Measurements from ENCODE around the gene NHSL2.

NHSL2 gene

GRCh38 chrX:72016881-72017783 is 106.5 kb downstream of the NHSL2 start:
- no peak for DNase-seq (ENCODE audit: low read depth in 1 of 2, low spot score in 1 of 2)

DNA sequence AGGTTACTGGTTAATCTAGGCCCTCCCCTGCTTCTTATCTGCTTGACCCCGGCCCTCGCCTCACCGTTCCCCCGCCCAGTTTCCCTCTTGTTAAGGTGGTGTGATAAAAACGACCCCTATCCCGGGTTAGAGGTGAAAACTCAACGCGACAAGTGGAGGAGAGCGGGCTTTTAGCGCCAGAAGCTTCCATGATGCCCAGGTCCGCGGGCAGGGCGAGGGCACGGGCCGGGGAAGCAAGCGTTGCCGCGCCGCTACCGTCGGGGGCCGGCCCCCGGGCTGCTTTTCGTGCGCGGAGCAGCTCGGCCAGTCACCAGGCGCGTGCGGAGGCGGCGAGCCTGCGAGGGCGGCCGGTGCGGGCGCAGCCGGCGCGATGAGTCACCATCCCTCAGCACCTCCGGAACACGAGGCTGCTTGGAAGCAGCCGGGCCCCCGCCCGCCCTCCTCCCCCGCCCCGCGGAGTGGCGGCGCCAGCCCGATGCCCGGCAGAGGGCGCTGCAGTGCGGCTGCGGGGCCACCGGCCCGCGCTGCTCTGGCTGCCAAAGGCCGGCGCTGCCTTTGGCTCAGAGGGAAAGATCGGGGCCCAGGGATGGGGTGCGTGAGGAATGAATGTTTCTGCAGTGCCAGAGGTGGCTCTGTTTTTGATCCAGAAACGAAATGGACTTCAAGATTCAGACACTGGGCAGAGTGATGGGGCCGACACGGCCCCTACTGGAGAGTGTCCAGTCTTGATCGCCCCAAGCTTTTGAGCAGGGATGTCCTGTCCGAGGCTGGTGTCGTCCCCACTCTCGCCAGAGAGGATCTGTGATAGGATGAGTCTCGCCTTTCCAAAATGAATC is 107.8 kb downstream of the NHSL2 start:
- peak; percentile 61 to 74 for DNase-seq (ENCODE audit: low read depth in 1 of 2, low spot score in 1 of 2)

- no peak for DNase-seq (ENCODE audit: low read depth in 1 of 2, low spot score in 1 of 2)
Observed at GRCh38 chrX:72019487-72019886, 108.8 kb downstream of the NHSL2 start.

DNA sequence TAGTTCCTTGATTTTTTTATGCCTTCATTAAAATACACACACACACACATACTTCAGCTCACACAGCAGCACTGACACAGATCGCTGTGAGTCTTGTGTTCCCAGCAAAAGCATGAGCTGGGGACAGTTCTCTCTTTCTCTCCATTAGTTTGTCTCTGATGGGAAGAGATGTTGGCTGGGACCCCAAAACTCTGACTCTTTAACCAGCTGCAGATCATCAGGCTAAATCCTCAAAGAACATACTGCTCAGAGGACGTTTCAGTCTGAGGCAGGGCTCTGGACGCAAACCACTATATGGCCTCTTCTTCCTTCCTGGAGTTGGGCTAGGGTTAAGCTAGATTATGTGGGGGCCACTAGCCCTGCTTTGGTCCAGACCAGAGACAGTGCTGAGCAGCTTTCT is 109.6 kb downstream of the NHSL2 start:
- no peak for DNase-seq (ENCODE audit: low read depth in 1 of 2, low spot score in 1 of 2)

GRCh38 chrX:72020788-72021187 is 110.1 kb downstream of the NHSL2 start:
- no peak for DNase-seq (ENCODE audit: low read depth in 1 of 2, low spot score in 1 of 2)

GRCh38 chrX:72021975-72022374 is 111.3 kb downstream of the NHSL2 start:
- DNase-seq (ENCODE audit: low read depth in 1 of 2, low spot score in 1 of 2): no peak

DNA sequence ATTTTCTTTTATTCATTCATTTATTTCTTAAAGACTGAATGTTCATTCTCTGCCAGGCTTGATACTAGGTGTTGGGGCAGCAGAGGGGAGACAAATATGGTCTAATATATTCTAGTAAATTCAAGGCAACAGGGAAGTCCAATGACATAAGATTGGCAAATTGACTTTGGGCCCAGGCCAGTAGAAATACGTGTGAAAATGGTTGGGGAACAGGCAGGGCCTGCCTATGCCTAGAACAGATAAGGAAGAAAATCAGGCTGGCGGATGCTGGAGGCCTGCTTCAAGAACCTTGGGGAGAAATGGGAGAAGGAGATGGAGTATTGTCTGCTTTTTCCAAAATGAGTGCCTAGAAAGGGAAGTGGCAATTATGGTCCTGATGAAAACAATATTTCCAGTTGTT is 112.4 kb downstream of the NHSL2 start:
- DNase-seq (ENCODE audit: low read depth in 1 of 2, low spot score in 1 of 2): no peak

- no peak for DNase-seq (ENCODE audit: low read depth in 1 of 2, low spot score in 1 of 2)
Observed at GRCh38 chrX:72025236-72025770, 114.7 kb downstream of the NHSL2 start.

- DNase-seq (ENCODE audit: low read depth in 1 of 2, low spot score in 1 of 2): no peak
Observed at GRCh38 chrX:72026341-72027023, 115.8 kb downstream of the NHSL2 start.

GRCh38 chrX:72027024-72027913 is 116.6 kb downstream of the NHSL2 start:
- DNase-seq (ENCODE audit: low read depth in 1 of 2, low spot score in 1 of 2): no peak

- DNase-seq (ENCODE audit: low read depth in 1 of 2, low spot score in 1 of 2): no peak
Observed at GRCh38 chrX:72027914-72028307, 117.3 kb downstream of the NHSL2 start.

DNA sequence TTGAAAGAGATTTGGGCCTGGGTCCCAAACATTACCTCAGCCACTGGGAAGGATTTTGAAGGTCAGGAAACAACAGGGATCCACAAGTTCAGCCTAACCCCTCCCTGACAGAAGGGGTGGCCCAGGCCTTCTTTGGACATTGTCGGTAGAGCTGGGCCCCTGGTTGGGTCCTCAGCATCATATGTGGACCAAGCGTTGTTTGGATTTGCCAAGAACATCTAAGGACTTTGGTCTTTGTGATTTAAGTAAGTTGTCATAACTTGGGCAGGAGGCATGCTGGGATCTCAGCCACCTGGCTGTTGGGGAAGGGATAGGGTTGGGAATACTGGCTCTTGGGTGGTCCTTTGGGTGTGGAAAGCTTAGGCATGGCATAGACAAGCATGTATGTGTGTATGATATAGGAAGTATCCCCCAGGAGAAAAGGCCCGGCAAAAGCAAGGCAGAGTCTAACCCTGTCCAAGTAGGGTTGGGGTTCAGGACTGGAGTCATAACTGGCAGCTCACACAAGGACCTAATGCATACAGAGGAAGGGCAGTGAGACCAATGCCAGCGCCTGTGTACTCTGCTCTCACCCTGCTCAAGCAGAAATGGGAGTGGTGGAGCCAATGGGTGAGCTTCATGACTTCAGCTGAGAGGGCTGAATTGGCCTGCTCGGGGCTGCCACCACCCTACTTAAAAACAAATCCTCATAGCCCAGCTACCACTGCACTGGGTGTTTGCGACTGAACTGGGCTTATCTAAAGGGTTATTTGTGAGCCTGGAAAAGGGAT is 118.2 kb downstream of the NHSL2 start:
- no peak for DNase-seq (ENCODE audit: low read depth in 1 of 2, low spot score in 1 of 2)

DNA sequence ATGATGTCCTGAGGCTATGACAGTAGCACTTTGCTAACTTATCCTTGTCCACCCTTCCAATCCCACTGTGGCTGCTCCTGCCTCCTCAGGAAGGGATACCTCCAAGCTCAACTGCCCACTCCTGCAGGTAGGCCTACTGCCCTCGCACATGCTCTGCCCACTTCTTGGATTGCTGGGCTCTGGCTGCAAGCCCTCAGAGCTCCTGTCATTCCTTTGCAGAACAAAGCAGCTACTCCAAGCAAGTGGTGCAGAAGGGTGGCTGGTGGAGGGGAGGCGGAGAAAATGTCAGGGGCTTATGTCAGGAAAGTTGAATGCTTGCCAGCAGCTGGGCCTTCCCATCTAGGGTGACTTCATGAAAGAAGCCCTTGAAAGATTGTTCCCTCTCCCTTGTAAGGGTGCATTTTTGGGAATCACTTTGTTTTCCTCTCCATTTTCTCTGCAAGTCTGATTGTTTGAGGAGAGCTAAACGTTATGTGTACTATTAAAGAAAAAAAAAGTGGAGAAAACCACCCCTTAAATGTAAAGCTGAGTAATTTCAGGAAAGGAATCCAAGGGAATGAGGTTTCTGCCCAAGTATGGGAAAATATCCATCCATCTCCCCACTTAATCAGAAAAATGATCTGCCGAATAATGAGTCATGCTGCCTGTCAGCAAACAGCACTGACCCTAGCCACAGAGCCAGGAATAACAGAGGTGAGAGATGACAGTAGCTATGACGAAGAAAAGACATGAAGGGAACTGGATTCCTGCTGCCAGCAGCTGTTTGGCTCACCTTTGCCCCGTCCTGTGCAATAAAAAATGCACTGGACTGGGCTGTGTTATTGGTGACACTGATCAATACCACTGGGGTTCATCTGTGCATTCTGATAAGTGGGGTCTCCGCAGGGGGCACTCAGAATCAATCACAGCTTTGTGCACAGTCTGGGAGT is 119.1 kb downstream of the NHSL2 start:
- no peak for DNase-seq (ENCODE audit: low read depth in 1 of 2, low spot score in 1 of 2)

GRCh38 chrX:72030431-72030830 is 119.8 kb downstream of the NHSL2 start:
- no peak for DNase-seq (ENCODE audit: low read depth in 1 of 2, low spot score in 1 of 2)

- no peak for DNase-seq (ENCODE audit: low read depth in 1 of 2, low spot score in 1 of 2)
Observed at GRCh38 chrX:72031118-72031517, 120.5 kb downstream of the NHSL2 start.

GRCh38 chrX:72031634-72032033 is 121.0 kb downstream of the NHSL2 start:
- no peak for DNase-seq (ENCODE audit: low read depth in 1 of 2, low spot score in 1 of 2)

DNA sequence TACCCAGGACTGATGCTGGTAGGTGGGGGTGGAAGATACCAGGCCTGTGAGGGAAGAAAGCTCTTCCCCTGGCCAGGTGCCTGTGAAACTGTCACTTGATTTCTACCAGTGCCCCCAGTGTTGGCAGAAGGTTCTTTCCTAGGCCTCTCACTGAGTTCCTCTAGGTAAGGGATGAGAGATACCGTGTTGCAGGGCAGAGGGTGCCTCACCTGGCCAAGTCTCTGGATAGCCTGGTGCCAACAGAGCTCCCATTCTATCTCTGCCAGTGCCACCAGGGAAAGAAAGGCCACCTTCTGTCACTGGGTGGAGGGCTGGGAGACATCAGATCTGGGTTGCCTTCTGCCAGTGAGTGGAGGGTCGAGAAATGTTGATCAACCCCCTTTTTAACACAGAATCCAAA is 127.0 kb downstream of the NHSL2 start:
- no peak for DNase-seq (ENCODE audit: low read depth in 1 of 2, low spot score in 1 of 2)

DNA sequence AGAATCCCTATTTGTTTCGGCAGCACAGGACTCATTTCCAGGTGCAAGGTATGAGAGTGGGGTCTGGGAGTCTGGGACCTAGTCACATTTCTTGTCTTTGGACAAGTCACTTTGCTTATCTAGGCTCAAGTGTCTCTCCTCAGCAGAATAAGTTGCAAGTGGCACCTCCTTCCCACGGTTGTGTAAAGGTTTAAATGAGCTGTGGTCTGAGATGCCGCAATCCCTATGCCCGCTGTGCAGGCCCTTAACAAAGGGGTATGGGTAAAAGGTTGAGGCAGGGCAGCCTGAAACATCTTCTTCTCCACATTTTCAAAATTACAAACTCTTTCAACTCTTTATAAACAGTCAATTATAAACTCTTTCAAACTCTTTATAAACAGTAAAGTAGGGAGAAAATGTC is 127.4 kb downstream of the NHSL2 start:
- no peak for DNase-seq (ENCODE audit: low read depth in 1 of 2, low spot score in 1 of 2)

DNA sequence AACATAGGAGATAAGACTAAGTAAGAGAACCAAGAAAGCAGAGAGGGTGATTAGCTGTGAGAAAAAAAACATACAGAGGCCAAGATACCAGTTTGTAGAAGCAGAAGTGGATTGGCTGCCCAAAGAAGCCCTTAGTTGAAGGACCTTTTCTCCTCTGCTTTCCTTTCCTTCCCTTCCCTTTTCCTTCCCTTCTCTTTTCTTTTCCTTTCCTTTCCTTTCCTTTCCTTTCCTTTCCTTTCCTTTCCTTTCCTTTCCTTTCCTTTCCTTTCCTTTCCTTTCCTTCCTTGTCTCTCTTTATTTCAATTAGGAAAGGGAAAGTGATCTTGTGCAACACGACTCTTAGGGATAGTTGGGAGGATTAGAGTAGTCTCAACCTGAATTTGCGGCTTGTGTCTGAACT is 128.2 kb downstream of the NHSL2 start:
- no peak for DNase-seq (ENCODE audit: low read depth in 1 of 2, low spot score in 1 of 2)

All from activated T-helper 1 cell treated with anti-CD3 and anti-CD28 coated beads, Interleukin-2, amount 50 U/mL, for 16 hours (primary cell).